ENCODE data around the gene CNIH2.

Gene CNIH2

DNA sequence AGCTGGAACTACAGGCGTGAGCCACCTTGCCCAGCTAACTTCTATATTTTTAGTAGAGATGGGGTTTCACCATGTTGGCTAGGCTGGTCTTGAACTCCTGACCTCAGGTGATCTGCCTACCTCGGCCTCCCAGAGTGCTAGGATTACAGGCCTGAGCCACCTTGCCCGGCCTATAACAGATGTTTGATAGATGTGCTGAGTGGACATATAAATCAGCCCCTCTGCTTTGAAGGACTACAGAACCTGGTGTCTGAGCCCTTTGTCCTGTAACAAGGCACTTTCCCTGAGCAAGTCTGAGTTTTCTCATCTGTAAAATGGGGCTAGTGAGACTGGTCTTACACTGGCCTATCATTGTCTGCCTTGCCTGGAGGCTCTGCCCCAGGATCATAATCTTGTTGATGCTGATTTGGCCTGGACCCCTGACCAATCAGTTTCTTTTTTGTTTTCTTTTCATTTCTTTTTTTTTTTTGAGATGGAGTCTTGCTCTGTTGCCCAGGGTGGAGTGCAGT lies 51.2 kb downstream of the CNIH2 start:
- no peak for DNase-seq (ENCODE audit: low read depth in 2 of 2)

DNA sequence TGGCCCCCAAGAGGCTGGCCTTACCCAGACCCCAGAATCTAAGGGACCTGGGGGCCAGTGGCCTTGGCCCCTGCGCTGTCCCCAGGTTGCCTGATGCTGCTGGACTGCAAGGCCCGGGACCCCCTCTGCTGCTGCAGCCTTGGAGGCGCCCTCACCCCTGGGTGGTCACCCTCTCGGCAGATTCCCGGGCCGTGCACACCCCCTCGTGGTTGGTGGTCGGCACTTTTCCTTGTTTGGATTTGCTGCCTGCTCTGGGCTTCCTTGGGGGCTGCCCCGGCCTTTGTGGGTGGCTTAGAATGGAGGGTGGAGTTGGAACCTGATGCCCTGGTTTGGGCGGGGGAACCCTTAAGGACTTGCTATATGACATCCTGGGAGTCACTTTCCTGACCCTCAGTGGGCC lies 53.0 kb downstream of the CNIH2 start:
- DNase-seq (ENCODE audit: low read depth in 2 of 2): no peak

DNA sequence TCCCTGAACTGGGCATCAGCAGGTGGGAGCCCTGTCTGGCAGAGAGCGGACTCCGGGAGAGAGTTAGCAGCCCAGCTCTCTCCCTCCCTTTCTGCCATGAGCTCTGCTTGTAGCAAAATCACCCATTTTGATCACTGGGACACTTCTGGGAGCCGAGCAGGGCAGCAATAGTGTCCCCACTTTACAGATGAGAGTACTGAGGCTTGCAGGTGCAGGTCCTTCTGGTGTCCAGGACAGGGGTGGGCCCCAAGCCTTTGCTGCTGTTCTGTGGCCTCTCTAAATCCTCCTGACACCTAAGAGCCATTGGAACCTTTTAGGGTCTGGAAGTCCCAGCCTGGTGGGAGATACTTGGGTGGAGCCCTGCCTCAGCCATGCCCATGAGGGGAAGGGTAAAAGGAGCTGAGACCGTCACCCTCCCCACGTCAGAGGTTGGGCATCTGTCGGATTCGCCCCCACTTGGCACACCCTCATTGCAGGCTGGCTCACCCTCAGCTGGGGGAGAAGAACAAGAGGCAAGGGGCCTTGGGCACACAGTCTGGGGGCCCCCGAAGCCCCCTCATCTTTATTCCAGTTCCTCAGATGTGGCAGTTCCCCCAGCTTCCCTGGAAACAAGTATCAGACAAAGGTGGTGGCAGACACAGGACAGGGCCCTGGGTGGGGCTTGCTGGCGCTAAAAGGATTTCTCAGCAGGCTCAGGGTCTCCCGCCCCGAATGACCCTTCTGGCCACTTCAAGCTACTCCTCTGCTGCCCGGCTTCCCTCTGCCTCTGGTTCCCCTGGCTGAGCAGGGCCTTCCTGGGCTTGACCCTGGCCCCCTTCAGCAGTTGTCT lies 53.8 kb downstream of the CNIH2 start:
- no peak for DNase-seq (ENCODE audit: low read depth in 2 of 2)

DNA sequence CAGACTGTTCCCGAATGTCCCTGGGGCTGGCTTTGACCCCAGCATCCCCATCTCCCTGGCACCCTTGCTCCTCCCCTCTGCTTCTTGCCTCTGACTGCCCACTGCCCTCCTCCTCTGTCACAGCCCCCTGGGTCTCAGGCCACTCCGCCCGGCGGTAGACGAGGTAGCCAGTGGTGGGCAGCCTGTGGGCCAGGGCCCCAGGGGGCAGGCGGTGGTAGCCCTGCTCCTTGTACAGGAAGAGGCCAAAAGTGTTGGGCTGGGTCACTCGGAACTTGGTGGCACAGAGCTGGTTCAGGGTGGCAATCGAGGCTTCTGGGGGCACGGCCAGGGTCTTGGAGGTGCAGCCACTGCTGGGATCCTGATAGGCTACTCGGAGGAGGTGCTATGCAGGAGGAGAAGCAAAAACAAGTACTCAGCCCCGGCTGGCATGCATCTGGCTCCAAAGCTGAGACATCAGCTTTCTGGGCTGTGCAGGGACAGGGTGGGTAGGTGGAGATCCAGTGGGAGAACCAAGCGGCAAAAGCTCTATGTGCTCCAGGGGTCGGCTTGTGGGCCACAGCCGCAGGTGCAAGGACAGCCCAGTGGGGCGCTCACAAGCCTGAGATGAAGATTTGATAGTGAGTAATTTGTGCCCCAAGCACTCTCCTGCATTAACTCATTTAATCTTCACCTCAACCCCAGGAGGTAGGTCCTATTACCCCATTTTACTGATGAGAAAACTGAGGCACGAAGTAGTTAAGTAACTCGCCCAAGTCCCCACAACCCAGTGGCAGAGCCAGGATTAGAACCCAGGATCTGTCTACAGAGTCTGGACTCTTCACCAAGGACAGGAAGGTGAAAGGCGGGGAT lies 54.6 kb downstream of the CNIH2 start:
- no peak for DNase-seq (ENCODE audit: low read depth in 2 of 2)

DNA sequence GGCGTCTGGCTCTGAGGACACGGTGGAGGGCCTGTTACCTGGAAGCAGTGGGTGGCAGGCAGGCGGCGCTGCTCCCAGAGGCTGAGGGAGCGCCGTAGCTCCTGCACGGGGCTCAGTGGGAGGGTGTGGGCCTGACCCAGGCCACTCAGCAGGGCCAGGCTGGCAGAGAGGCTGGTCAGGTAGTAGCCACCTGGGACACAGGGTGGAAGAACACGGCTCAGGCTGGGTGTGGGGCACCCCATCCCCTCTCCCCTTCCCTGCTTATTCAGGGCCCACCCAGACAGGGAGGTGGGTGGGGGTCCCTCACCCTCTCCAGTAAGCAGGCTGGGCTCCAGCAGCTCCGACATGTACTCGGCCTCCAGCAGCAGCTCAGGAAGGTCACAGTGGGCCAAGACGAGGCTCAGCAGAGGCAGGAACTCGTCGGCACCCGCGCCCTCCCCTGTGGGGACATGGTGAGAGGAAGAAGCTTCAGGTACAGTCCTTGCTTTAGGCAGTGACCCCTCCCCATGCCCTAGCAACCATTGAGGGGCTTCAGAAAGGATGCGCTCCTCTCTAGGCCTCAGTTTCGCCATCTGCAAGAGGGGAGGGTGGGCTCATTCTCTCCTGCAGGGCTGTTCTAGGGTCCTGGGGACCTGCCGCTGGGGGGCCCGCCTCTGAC lies 55.4 kb downstream of the CNIH2 start:
- DNase-seq (ENCODE audit: low read depth in 2 of 2): no peak
